ENCODE results near the gene TYROBP. TPM values are rescaled to one million over a fixed set of nuclear protein-coding genes. Genes with fewer than 3 reads are reported as not detected.

The TYROBP gene
- total RNA-seq, 1 donor from 2014 or later: 68.5 TPM

- H3K4me1 ChIP-seq: no peaks in the 10 kb centered on the region
- no peaks in the 10 kb centered on the region for H3K27me3 ChIP-seq
- TF ChIP-seq, protein P1, sequence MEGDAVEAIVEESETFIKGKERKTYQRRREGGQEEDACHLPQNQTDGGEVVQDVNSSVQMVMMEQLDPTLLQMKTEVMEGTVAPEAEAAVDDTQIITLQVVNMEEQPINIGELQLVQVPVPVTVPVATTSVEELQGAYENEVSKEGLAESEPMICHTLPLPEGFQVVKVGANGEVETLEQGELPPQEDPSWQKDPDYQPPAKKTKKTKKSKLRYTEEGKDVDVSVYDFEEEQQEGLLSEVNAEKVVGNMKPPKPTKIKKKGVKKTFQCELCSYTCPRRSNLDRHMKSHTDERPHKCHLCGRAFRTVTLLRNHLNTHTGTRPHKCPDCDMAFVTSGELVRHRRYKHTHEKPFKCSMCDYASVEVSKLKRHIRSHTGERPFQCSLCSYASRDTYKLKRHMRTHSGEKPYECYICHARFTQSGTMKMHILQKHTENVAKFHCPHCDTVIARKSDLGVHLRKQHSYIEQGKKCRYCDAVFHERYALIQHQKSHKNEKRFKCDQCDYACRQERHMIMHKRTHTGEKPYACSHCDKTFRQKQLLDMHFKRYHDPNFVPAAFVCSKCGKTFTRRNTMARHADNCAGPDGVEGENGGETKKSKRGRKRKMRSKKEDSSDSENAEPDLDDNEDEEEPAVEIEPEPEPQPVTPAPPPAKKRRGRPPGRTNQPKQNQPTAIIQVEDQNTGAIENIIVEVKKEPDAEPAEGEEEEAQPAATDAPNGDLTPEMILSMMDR (IDR thresholded peaks at IDR 0.05): no peak
- TF ChIP-seq POLR2A (IDR thresholded peaks at IDR 0.05): no peak
- TF ChIP-seq POLR2AphosphoS5 (IDR thresholded peaks at IDR 0.05; ENCODE audit: insufficient read depth in 1 of 2, low read depth in 1 of 2): no peak
- no peak overlapping the region for H3K4me3 ChIP-seq
- no peaks in the 10 kb centered on the region for H3K9me3 ChIP-seq
- H3K36me3 ChIP-seq: peaks cover 0 to 51% of the 10 kb centered on the region in 2 donors
- no peak for DNase-seq (ENCODE audit: extremely low spot score in 2 of 2)
- no peak overlapping the region for H3K27ac ChIP-seq
- intact Hi-C loops (cut with DNase I): no loop called here
Measured at GRCh38 chr19:35888398-35888797, 19.7 kb downstream of the TYROBP start.

DNA sequence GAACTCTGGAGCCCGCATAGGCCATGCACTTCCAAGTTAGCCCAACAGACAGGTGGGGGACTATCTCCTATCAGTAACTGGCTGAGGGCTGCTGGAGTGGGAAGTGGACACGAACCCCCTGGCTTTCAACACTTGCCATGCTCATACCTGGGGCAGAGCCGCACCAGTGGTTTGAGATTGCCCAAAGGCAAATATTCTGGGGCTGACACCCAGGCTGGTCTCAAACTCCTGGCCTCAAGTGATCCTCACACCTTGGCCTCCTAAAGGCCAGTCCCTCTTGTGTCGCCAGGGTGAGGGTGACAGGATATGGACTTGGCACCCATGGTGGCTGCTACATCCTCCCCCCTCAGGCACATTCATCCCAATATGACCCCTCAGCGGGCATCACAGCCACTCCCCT is 20.9 kb downstream of the TYROBP start:
- H3K4me3 ChIP-seq: no peak overlapping the region
- intact Hi-C loops (cut with DNase I): no loop called here
- H3K4me1 ChIP-seq: no peaks in the 10 kb centered on the region
- peaks cover 0 to 43% of the 10 kb centered on the region in 2 donors for H3K36me3 ChIP-seq
- DNase-seq (ENCODE audit: extremely low spot score in 2 of 2): no peak
- no peaks in the 10 kb centered on the region for H3K9me3 ChIP-seq
- H3K27ac ChIP-seq: no peak overlapping the region
- no peaks in the 10 kb centered on the region for H3K27me3 ChIP-seq
- TF ChIP-seq POLR2AphosphoS5 (IDR thresholded peaks at IDR 0.05; ENCODE audit: insufficient read depth in 1 of 2, low read depth in 1 of 2): no peak
- TF ChIP-seq, protein P1 (IDR thresholded peaks at IDR 0.05): no peak
- TF ChIP-seq POLR2A (IDR thresholded peaks at IDR 0.05): no peak

- no peak overlapping the region for H3K27ac ChIP-seq
- DNase-seq (ENCODE audit: extremely low spot score in 2 of 2): no peak
- no peaks in the 10 kb centered on the region for H3K4me1 ChIP-seq
- H3K36me3 ChIP-seq: peaks cover 0 to 34% of the 10 kb centered on the region in 2 donors
- TF ChIP-seq POLR2A (IDR thresholded peaks at IDR 0.05) (no peak), POLR2AphosphoS5 (IDR thresholded peaks at IDR 0.05; ENCODE audit: insufficient read depth in 1 of 2, low read depth in 1 of 2) (no peak)
- TF ChIP-seq, protein P1 (IDR thresholded peaks at IDR 0.05): no peak
- H3K9me3 ChIP-seq: no peaks in the 10 kb centered on the region
- no peaks in the 10 kb centered on the region for H3K27me3 ChIP-seq
- H3K4me3 ChIP-seq: no peak overlapping the region
- intact Hi-C loops (cut with DNase I): no loop called here
Measured at GRCh38 chr19:35885904-35886303, 22.2 kb downstream of the TYROBP start.

GRCh38 chr19:35885225-35885738 is 22.8 kb downstream of the TYROBP start:
- DNase-seq (ENCODE audit: extremely low spot score in 2 of 2): no peak
- no peaks in the 10 kb centered on the region for H3K4me1 ChIP-seq
- H3K27me3 ChIP-seq: no peaks in the 10 kb centered on the region
- no peak overlapping the region for H3K4me3 ChIP-seq
- TF ChIP-seq POLR2A (IDR thresholded peaks at IDR 0.05): no peak
- TF ChIP-seq, protein P1 (IDR thresholded peaks at IDR 0.05): no peak
- no peak for TF ChIP-seq POLR2AphosphoS5 (IDR thresholded peaks at IDR 0.05; ENCODE audit: insufficient read depth in 1 of 2, low read depth in 1 of 2)
- H3K9me3 ChIP-seq: no peaks in the 10 kb centered on the region
- peaks cover 0 to 28% of the 10 kb centered on the region in 2 donors for H3K36me3 ChIP-seq
- intact Hi-C loops (cut with DNase I): no loop called here
- no peak overlapping the region for H3K27ac ChIP-seq

DNA sequence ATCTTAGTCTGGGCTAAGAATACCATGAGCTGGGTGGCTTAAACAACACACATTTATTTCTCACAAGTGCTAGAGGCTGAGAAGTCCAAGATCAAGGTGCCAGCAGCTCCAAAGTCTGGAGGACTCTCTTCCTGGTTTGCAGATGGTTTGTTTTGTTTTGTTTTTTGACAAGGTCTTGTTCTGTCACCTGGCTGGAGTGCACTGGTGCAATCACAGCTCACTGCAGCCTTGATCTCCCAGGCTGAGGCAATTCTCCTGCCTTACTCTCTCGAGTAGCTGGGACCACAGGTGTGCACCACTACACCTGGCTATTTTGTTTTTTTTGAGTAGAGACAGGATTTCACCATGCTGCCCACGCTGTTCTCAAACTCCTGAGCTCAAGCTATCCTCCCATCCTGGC is 24.2 kb downstream of the TYROBP start:
- no peak for TF ChIP-seq POLR2A (IDR thresholded peaks at IDR 0.05)
- TF ChIP-seq POLR2AphosphoS5 (IDR thresholded peaks at IDR 0.05; ENCODE audit: insufficient read depth in 1 of 2, low read depth in 1 of 2): no peak
- TF ChIP-seq, protein P1 (IDR thresholded peaks at IDR 0.05): no peak
- no peak for DNase-seq (ENCODE audit: extremely low spot score in 2 of 2)
- no peaks in the 10 kb centered on the region for H3K4me1 ChIP-seq
- H3K27ac ChIP-seq: no peak overlapping the region
- no peak overlapping the region for H3K4me3 ChIP-seq
- intact Hi-C loops (cut with DNase I): no loop called here
- H3K36me3 ChIP-seq: peaks cover 0 to 14% of the 10 kb centered on the region in 2 donors
- H3K27me3 ChIP-seq: no peaks in the 10 kb centered on the region
- no peaks in the 10 kb centered on the region for H3K9me3 ChIP-seq
